Thoracic aorta (tissue), 2 donors: Measurements from ENCODE around the gene UQCC2. TPM values are rescaled to one million over a fixed set of nuclear protein-coding genes. Genes with fewer than 3 reads are reported as not detected.

Experiments
- ATAC-seq: fragments of 150-250 bp; one replicate; pipeline ENCODE4 v1.8.0; 2017; ENCODE audit warnings: low read depth; ENCODE audit not compliant: insufficient number of reproducible peaks, low FRiP score
- DNase-seq: peaks from one replicate; pipeline ENCODE4 v3.0.0-alpha.2; 2020; ENCODE audit warnings: low spot score
- H3K27ac ChIP-seq, 2 donors: fragments of 200-600 bp; sonication (generic); 1 replicate in 1 of 2; 2 replicates in 1 of 2; pipeline ENCODE4 v1.5.1; 2016; ENCODE audit warnings: mild to moderate bottlenecking in 2 of 2, moderate library complexity in 2 of 2
- H3K27me3 ChIP-seq: fragments of 200-600 bp; sonication (generic); replicated peaks from 2 replicates; pipeline ENCODE4 v1.6.0; 2016; ENCODE audit warnings: mild to moderate bottlenecking; ENCODE audit not compliant: insufficient read depth
- H3K36me3 ChIP-seq: fragments of 200-600 bp; sonication (generic); one replicate; pipeline ENCODE4 v1.5.1; 2016
- H3K4me1 ChIP-seq, 2 donors: fragments of 200-600 bp; sonication (generic); 1 replicate in 1 of 2; 2 replicates in 1 of 2; pipeline versions ENCODE4 v1.5.1 to v1.6.0; 2016; ENCODE audit warnings: low read depth in 2 of 2, mild to moderate bottlenecking in 1 of 2; ENCODE audit not compliant: control insufficient read depth in 1 of 2
- H3K4me3 ChIP-seq: fragments of 200-600 bp; sonication (generic); 2 replicates; pipeline ENCODE4 v1.5.1; 2016; ENCODE audit warnings: mild to moderate bottlenecking
- H3K9me3 ChIP-seq: fragments of 200-600 bp; sonication (generic); 2 replicates; pipeline ENCODE4 v1.5.1; 2016
- CTCF ChIP-seq: fragments of 200-600 bp; sonication (generic); IDR thresholded peaks from one replicate; pipeline ENCODE4 v1.5.1; 2019; ENCODE audit warnings: antibody characterized with exemption
- total RNA-seq, 2 donors: library from RNA; depleted of rRNA; stranded (reverse); fragments of >200 nt; gene quantifications; one replicate each; pipeline versions ENCODE4 v1.1.0 to v1.2.3, GENCODE V29; 2016

Gene UQCC2
- total RNA-seq, 2 donors from 2014 or later, result 15.0 to 39.8 TPM

- Histone ChIP-seq H3K36me3 (peaks cover 5% of the 10 kb centered on the region), H3K27me3 (no peaks in the 10 kb centered on the region), H3K4me3 (no peak overlapping the region), H3K9me3 (no peaks in the 10 kb centered on the region), H3K4me1 (peaks cover 4 to 14% of the 10 kb centered on the region in 2 donors), H3K27ac (no peak overlapping the region)
- TF ChIP-seq CTCF, result no peak
- no peak for DNase-seq
- ATAC-seq, result no peak
These were observed 15.4 kb downstream of the UQCC2 start for GRCh38 chr6:33696076-33696475.

GRCh38 chr6:33695451-33695887, 16.0 kb downstream of the UQCC2 start:
- DNase-seq (no peak), ATAC-seq (no peak)
- Histone ChIP-seq H3K27me3 (no peaks in the 10 kb centered on the region), H3K9me3 (no peaks in the 10 kb centered on the region), H3K4me1 (peaks cover 4 to 14% of the 10 kb centered on the region in 2 donors), H3K36me3 (peaks cover 5% of the 10 kb centered on the region), H3K27ac (no peak overlapping the region), H3K4me3 (no peak overlapping the region)
- no peak for TF ChIP-seq CTCF

GRCh38 chr6:33694977-33695376, 16.5 kb downstream of the UQCC2 start:
- DNase-seq (no peak), ATAC-seq (no peak)
- Histone ChIP-seq H3K36me3 (peaks cover 5% of the 10 kb centered on the region), H3K27ac (no peak overlapping the region), H3K4me1 (peaks cover 4 to 14% of the 10 kb centered on the region in 2 donors), H3K9me3 (no peaks in the 10 kb centered on the region), H3K4me3 (no peak overlapping the region), H3K27me3 (no peaks in the 10 kb centered on the region)
- TF ChIP-seq CTCF, result no peak

- no peaks in the 10 kb centered on the region for H3K9me3 ChIP-seq
- peaks cover 4 to 14% of the 10 kb centered on the region in 2 donors for H3K4me1 ChIP-seq
- no peaks in the 10 kb centered on the region for H3K27me3 ChIP-seq
- DNase-seq (no peak), ATAC-seq (no peak)
- H3K36me3 ChIP-seq, result peaks cover 5% of the 10 kb centered on the region
- TF ChIP-seq CTCF, result no peak
- no peak overlapping the region for H3K4me3 ChIP-seq
- no peak overlapping the region for H3K27ac ChIP-seq
These were observed 17.0 kb downstream of the UQCC2 start for GRCh38 chr6:33694401-33694931.

- peaks cover 4 to 14% of the 10 kb centered on the region in 2 donors for H3K4me1 ChIP-seq
- TF ChIP-seq CTCF, result no peak
These were observed 18.1 kb downstream of the UQCC2 start for GRCh38 chr6:33693186-33694105.

More at GRCh38 chr6:33693186-33694105, 18.1 kb downstream of the UQCC2 start:
- ATAC-seq (no peak), DNase-seq (no peak)
- Histone ChIP-seq H3K4me3 (no peak overlapping the region), H3K9me3 (no peaks in the 10 kb centered on the region), H3K27me3 (no peaks in the 10 kb centered on the region), H3K27ac (no peak overlapping the region), H3K36me3 (peaks cover 2% of the 10 kb centered on the region)
